HG02840 (cell line): ENCODE measurements around the gene RMRP.
"Not testable (repeated sequence)": the region's sequence is repeated elsewhere in the genome, so short reads cannot be mapped to it uniquely, and the experiment has no call there.

Experiments
- ATAC-seq: cut with Tn5 transposase; IDR thresholded peaks from one replicate; pipeline ENCODE4 v1.9.1; 2021; ENCODE audit warnings: mild to moderate bottlenecking, moderate library complexity, moderate number of reproducible peaks; ENCODE audit not compliant: unreplicated experiment, low FRiP score

The RMRP gene

DNA sequence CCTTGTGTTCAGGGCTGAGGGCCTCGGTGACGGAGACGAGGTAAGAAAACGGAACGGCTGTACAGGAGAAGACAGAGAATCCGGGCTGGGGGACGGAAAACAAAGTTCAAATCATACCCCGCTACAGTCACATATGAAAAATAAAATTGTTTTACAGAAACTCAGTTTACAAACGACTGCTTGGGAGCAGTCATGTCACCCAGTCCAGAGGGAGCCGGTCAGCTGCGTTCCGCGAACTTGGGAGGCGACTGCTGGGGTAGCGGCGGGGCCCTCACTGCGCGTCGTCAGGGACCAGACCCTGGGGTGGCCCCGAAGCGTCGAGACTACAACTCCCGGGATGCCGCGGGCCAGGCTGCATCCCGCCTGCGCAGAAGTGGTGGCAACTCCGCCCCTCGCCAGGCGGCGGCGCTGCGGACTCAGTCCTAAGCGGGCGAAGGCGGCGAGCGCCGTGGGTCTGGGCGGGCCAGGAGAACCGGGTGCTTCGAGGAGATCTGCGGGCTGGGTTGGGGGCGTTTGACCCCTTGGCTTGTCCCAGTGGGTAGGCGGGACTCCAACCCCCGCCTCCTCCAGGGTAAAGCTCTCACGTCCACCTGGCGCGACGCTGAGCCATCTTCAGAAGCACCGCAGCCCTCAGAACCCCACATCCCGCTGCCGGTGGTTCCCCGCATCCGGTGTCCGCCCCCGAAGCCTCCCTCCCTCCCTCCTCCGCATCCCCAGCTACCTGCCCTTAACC lies 11.1 kb downstream of the RMRP start:
- ATAC-seq: peak; percentile 72

DNA sequence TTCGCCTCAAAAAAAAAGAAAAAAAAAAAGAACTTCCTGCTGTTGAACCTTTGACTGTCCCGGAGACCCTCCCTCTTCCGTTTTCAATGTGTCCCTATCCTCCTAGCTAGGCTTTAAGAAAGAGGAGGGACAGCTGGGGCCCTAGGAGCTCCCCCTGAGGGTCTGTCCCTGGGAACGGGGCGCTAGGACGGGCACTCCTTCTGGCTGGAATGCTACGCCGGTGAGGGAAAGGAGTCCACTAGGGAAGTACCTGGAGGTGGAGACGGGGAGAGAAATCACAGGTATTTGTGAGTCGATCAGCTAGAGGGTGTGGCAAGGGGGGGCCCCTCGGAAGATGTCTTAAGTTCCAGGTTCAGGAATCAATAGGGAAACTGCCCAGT lies 11.7 kb downstream of the RMRP start:
- no peak for ATAC-seq

DNA sequence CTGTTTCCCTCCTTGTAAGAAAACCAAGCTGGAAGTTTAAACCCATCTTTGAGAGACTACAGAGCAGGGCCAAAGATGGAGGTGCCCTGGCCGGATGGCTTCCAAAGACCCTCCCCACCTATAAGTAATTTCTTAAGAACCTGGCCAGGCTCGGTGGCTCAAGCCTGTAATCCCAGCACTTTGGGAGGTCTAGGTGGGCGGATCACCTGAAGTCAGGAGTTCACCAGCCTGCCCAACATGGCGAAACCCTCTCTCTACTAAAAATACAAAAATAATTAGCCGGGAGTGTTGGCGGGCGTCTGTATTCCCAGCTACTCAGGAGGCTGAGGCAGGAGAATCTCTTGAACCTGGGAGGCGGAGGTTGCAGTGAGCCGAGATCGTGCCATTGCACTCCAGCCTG lies 12.1 kb downstream of the RMRP start:
- ATAC-seq: not testable (repeated sequence)

DNA sequence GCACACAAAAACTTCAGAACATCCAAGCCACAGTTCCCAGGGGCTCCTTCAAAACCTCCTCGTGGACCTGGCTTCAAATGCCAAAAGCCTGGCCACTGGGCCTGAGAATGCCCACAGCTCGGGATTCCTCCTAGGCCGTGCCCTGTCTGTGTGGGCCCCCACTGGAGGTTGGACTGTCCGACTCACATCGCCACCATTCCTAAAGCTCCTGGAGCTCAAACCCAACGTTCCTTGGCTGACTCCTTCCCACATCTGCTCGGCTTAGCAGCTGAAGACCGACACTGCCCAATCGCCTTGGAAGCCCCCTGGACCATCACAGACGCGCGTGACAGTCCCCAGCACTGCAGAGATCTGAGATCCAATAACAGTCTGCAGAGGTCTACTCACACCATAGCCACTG lies 14.8 kb downstream of the RMRP start:
- ATAC-seq: no peak

DNA sequence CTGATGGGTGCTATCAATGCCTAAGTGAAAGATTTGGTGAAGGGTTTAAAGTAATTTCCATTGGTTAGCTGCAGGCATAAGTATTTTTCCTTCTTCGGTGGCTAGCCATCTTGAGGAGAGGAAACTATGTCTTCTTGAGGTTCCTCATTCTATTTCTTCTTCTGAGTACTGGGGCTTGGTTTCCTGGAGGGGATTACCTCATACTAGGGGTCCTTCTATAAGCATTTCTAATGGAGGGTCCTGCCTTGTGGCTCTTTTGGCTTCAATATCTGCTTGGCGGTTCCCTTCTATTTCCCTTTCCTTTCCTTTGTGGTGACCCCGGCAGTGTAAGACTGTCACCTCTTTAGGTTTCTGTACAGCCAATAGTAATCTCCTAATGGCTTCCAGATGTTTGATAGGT lies 16.3 kb downstream of the RMRP start:
- ATAC-seq: not testable (repeated sequence)

DNA sequence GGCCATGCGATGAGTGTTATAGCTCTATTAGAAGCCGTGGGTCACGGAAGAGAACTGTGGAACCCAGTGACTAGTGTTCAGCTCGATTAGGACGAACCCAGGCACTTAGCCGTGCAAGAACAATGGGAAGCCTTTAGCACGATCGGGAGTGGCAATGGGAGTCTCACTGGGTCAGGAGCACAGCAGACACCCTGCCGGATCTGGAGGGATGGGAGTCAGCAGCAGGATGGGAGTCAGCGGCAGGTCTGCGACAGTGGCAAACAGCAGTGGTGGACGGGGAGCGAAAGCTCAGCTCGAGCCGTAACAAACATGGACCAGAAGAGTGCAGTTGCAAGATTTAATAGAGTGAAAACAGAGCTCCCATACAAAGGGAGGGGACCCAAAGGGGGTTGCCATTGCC lies 17.4 kb downstream of the RMRP start:
- ATAC-seq: not testable (repeated sequence)

DNA sequence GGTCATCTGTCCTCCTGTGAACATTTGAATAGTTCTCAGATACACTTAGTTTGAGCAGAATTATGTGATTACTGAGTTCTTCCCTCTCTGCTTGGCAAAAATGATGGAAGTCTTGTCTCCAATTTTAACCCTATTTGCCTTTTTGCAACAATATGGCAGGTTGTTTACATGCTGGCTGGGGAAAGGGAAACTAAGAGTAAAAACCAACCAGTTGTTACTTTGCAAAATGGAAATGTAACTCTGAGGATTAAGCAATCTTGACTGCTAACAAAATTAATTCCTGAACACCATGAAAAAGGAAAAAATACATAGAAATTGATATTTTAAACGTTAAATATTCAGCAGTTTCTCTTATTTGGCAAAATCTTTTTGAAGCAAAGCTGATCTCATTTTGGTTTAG lies 18.2 kb downstream of the RMRP start:
- ATAC-seq: no peak

DNA sequence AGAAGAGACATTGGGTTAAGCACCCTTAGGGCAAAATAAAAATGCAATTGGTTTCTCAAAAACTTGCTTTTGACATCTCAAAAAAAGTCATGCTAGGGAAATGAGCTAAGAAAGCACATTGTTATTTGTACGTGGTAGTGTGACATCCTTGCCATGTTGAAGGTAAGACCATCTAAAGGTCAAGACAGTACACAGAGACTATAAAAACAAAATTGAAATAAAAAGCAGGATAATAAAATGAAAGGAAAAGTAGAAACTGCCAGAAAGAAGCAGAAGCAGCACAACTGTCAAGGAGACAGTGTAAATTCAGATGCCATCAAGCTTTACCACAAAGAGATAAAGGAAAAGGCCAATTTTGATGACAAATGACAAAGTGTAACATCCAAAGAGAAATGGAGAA lies 18.6 kb downstream of the RMRP start:
- ATAC-seq: not testable (repeated sequence)

DNA sequence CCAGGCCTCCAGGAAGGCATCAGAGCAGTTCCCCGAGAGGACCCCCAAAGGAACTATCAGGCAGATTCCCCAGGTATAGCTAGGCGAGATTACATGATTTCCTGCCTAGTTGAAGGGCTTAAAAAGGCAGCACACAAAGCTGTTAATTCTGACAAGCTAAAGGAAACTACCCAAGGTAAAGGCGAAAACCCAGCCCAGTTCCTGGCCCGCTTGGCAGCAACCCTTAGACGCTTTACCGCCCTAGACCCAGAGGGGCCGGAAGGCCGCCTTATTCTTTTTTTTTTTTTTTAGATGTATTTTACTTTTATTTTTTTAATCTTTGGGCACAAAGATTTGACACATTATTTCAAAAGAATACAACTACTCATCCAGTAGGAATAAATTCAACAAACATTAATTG lies 19.1 kb downstream of the RMRP start:
- ATAC-seq: not testable (repeated sequence)

DNA sequence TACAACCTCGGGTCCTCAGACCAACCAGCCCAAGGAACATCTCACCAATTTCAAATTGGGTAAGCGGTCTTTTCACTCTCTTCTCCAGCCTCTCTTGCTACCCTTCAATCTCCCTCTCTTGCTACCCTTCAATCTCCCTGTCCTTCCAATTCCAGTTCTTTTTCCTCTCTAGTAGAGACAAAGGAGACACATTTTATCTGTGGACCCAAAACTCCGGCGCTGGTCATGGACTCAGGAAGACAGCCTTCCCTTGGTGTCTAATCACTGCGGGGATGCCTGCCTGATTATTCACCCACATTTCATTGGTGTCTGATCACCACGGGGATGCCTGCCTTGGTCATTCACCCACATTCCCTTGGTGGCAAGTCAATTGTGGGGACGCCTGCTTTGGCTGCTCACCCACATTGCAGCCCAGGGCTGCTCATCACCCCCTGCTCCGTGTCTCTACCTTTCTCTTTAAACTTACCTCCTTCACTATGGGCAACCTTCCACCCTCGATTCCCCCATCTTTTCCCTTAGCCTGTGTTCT lies 20.3 kb downstream of the RMRP start:
- not testable (repeated sequence) for ATAC-seq

DNA sequence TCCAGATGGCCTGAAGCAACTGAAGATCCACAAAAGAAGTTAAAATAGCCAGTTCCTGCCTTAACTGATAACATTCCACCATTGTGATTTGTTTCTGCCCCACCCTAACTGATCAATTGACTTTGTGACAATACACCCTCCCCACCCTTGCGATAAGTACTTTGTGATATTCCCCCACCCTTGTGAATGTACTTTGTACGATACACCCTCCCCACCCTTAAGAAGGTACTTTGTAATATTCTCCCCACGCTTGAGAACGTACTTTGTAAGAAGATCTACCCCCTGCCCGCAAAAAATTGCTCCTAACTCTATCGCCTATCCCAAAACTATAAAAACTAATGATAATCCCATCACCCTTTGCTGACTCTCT lies 21.0 kb downstream of the RMRP start:
- not testable (repeated sequence) for ATAC-seq

DNA sequence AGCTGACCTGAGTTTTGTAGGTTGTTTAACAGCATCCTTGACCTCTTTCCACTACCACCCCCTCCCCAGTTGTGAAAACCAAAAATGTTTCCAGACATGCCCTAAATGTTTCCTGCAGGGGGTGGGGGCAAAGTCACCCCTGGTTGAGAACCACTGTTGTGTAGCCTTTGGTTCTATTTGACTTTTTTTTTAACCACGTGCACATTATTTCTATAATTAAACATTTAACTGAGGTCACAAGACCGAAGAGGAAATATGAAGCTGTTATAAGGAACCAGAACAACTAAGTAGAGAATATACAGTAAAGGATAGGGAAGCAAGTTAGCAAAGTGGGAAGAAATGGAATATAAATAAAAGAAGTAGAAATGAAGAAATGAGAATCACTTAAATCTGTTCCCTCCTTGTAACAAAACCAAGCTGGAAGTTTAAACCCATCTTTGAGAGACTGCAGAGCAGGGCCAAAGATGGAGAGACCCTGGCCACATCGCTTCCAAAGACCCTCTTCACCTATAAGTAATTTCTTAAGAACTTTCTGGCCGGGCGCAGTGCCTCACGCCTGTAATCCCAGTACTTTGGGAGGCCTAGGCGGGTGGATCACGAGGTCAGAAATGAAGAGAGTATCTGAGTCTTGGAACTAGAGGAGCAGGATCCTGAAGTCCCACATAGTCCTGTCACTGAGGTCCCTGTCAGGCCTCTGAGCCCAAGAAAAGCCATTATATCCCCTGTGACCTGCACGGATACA lies 21.5 kb downstream of the RMRP start:
- no peak for ATAC-seq

DNA sequence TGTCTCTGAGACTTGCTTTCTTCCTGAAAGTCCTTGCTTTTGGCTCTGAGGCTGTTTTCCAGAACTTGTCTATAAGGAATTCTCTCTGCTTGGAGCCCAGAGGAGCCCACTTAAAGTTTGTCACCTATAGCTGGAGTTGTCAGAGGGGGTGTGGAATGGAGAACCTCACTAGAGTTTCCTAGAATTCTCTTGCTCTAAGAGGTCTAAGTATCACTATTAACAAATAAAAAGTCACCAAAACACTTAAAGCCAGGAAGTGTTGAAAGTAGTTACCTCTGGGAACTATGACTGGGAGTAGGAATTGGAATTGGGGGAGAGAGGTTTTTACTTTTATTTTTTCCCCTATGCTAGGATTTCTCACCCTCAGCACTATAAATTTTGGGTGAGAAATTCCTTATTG lies 22.1 kb downstream of the RMRP start:
- ATAC-seq: no peak

DNA sequence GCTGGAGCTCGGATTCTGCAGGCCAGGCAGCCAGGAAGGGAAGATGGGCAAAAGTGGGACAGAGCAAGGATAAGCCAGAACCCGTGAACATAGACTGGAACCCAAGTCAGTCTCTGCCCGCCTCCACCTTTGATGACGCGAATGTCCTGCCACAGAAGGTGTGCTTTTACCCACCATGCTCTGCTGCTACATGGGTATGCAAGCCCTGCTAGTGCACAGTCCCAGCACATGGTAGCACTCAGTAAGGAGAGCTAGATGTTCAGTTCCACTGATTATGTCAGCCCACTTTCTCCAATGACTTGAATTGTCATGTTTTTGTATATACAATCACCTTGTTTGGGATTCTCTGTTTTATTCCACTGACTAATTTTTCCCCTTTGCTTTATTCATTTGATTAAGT lies 28.2 kb downstream of the RMRP start:
- no peak for ATAC-seq

DNA sequence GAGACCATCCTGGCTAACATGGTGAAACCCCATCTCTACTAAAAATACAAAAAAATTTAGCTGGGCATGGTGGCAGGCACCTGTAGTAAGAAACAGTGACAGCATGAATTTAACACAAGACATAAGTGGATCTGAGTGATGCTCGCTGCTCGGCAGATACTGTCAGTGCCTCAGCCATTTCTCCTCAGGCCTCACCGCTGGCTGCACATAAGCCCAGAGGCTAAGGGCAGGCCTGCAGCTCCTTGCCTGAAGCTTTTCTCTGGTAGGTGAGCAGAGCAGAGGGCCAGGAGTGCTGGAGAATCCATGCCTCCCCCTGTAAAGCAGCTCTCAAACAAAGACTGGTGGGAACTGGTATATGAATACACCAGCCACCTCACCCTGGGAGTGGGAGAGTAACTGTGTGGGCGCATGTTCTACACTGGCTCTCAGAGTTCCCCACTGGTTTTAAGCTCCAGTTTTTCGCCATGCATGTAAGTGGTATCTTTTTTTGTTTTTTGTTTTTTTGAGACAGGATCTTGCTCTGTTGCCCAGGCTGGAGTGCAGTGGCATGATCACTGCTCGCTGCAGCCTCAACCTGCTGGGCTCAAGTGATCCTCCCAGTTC lies 29.3 kb downstream of the RMRP start:
- no peak for ATAC-seq

DNA sequence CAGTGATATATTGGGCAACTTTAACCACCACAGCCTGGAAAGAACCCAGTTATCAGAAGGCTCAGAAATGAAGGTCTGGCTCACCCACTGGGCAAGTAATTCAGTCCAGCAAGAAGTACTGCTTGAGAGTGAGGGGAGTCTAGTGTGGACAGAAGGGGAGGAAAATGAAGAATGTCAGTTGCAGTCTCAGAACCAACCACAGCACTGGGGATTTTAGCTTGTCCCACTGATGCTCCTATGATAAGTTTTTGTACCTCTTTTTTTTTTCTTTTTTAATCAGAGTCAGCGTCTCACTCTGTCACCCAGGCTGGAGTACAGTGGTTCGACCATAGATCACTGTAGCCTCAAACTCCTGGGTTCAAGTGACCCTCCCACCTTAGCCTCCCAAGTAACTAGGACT lies 30.2 kb downstream of the RMRP start:
- ATAC-seq: no peak

DNA sequence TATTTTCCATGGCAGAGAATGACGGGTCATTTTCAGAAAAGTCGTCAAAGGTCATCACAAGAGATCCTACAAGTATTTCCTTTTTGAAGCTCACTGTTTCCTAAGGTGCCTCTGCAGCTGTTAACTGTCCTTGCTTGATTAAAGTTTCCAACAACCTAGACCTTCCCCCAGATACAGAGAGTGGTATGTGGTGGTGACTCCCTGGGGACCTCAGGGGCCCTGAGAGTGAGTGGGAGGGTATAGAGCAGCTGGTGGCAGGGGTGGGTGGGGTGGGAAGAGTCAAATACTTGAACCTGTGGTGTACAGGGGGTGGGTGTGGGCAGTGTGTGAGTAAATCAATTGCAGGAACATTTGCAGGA lies 38.0 kb downstream of the RMRP start:
- ATAC-seq: peak; percentile 30

DNA sequence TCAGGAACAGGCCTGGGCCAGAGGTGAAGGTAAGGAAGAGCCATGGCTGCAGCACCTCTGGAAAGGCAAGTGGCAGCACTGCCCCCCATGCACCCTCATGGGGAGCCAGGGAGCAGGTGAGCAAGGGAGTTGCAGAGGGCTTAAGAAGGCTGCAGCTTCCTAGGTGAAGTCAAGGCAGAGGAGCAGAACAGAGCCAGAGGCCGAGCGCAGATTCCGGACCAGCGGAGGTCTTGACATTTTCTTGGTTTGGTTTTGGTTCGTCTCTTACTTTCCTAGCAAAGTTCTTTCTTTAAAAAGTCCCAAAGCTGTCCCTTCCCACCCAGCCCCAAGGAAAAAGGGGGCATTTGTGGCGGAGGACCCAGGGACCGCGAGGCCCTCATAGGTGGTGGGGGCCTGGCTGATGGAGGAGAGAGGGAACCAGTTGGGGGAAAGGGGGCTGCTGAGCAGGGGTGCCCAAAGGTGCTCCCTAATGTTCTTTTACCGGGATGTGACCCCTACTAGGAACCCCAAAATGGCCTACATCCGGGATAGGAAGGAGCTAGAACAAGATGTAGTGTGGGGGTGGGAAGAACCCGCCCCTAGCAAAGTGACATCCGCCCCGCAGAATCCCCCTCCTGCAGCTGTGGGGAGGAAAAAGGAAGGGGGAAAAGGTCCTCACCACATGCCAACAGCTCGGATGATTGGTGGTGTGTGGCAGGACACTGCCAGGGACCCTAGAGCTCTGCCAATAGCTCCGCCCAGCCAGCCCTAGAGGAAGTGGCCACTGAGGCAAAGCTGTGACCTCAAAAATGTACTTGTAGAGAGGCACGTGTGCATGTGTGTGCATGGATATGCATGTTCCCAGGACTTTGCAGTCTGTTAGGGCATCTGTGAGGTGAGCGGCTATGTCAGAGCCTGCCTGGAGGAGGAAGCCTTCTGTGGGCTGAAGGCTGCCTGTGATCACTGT lies 38.7 kb downstream of the RMRP start:
- peak; percentile 38 for ATAC-seq

DNA sequence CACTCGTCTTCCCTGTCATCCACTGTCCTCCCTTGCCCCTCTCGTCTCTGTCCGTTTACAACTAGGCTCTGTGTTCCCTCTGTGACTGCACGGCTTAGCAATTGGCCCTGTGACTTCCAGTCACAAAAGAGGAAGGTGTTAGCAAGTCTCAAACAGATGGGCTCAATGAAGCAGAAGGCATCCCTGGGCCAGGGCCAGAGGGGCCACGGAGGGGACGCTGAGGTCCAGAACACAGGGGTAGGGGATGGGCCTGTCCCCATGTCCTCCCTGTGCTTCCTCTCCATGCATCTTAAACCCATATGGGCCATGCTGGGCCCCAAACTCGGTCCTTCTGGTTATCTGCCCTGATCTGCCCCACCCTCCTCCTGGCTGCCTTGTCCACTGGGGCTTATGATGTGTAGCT lies 39.5 kb downstream of the RMRP start, which contains the start of gene CD72:
CD72 (minus strand) TSS at position 89 of the 403 bp plus-strand sequence. CDS start 110 bp downstream, outside the sequence.
- no peak for ATAC-seq

DNA sequence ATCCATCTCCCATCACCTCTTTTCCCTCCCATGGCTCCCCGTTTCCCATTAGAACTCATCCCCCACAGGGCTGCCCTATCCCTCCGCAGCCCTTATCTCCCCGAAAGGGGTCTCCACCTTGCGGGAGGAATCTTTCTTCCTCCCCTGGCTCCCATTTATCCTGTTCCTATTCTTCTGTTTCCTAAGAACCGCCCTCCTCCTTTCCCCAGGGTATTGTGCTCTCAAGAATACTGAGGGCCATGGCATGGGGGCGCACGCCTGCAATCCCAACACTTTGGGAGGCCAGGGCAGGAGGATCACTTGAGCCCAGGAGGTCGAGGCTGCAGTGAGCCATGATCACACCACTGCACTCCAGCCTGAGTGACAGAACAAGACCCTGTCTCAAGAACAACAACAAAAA lies 40.3 kb downstream of the RMRP start:
- no peak for ATAC-seq
